Articular chondrocyte of knee joint (primary cell): Measurements from ENCODE around the gene IFT122. TPM values are rescaled to one million over a fixed set of nuclear protein-coding genes. Genes with fewer than 3 reads are reported as not detected.

Experiments
- small RNA-seq: library from RNA; depleted of rRNA; stranded (forward); fragments of <200 nt; gene quantifications from one replicate; pipeline ENCODE3, GENCODE V24; 2012
- total RNA-seq: library from RNA; depleted of rRNA; stranded (reverse); fragments of >200 nt; gene quantifications from 2 replicates; pipeline ENCODE4 v1.2.3, GENCODE V29; 2012

Gene IFT122, protein sequence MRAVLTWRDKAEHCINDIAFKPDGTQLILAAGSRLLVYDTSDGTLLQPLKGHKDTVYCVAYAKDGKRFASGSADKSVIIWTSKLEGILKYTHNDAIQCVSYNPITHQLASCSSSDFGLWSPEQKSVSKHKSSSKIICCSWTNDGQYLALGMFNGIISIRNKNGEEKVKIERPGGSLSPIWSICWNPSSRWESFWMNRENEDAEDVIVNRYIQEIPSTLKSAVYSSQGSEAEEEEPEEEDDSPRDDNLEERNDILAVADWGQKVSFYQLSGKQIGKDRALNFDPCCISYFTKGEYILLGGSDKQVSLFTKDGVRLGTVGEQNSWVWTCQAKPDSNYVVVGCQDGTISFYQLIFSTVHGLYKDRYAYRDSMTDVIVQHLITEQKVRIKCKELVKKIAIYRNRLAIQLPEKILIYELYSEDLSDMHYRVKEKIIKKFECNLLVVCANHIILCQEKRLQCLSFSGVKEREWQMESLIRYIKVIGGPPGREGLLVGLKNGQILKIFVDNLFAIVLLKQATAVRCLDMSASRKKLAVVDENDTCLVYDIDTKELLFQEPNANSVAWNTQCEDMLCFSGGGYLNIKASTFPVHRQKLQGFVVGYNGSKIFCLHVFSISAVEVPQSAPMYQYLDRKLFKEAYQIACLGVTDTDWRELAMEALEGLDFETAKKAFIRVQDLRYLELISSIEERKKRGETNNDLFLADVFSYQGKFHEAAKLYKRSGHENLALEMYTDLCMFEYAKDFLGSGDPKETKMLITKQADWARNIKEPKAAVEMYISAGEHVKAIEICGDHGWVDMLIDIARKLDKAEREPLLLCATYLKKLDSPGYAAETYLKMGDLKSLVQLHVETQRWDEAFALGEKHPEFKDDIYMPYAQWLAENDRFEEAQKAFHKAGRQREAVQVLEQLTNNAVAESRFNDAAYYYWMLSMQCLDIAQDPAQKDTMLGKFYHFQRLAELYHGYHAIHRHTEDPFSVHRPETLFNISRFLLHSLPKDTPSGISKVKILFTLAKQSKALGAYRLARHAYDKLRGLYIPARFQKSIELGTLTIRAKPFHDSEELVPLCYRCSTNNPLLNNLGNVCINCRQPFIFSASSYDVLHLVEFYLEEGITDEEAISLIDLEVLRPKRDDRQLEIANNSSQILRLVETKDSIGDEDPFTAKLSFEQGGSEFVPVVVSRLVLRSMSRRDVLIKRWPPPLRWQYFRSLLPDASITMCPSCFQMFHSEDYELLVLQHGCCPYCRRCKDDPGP
- 31.5 and 35.1 TPM in 2 replicates for total RNA-seq

DNA sequence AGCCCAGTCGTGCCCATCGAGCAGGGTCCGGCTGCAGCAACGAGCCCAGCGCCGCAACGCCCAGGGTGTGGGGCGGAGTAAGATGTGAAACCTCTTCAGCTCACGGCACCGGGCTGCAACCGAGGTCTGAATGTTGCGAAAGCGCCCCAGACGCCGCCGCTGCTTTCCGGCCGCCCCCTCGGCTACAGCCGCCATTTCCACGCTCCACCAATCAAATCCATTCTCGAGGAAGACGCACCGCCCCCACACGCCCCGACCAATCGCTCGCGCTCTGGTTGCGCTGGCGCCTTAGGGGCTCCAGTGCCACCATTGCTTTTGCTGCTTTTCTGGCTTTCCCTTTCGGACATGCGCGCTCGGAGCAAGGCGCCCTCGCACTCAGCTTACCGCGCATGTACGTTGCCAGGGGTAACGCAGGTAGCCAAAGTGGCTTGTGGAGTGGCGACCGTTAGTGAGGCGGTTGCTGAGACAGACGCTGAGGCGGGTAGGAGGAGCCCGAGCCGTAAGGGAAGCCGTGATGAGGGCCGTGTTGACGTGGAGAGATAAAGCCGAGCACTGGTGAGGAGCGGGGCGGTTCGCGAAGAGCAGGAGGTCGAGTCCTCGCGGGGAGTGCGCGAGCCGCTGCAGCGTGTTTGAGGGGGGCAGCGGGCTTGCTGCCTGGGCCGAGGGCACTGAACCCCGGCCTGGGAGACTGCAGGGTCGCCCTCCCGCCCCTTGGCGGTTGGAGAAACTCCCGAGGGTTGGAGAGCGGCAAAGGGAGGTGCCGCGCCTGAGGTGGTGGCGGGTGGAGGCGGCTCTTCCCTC, at the start of gene IFT122, which contains the start of gene MBD4:
Gene IFT122 (plus strand): TSS at position 408 of the 801 bp plus-strand sequence. CDS start 107 bp downstream, at position 515.
Gene MBD4 (minus strand): TSS at position 132 of the 801 bp plus-strand sequence. CDS start 115 bp downstream, at position 17.

DNA sequence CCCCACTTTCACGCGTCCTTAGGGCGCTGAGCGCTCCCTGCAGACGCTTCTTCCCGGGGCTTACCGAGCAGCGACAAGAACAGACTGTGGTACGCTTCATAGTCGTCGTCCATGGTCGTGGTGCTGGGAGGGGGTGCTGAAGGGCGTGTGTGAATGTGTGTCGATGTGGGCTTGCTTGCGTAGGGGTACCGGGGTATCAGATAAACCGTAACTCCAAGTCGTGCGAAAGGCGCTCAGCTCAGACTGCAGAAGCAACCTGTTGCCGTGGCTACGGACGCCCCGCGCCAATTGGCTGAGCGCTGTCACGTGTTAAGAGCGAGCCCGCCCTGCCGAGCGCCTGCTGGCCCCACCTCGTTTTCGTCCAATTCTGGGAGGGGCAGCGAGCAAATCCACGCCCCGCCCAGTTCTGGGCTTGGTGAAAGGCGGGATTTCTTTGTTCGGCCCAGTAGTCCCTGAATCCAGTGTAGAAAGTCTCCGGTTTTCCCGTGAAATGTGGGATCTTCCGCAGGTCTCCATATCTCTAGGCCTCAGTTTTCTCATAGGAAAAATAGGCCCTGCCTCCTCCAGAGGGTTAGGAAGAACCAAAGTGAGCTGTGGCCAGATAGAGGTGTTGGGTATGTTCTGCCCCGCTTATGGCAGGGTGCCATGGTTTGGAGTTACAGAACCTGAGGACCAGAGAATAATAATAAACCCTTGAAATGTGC, 11.5 kb upstream of the IFT122 start, which contains the start of gene EFCAB12:
Gene EFCAB12 (minus strand): TSS at position 261 of the 704 bp plus-strand sequence. CDS start 148 bp downstream, at position 113.

DNA sequence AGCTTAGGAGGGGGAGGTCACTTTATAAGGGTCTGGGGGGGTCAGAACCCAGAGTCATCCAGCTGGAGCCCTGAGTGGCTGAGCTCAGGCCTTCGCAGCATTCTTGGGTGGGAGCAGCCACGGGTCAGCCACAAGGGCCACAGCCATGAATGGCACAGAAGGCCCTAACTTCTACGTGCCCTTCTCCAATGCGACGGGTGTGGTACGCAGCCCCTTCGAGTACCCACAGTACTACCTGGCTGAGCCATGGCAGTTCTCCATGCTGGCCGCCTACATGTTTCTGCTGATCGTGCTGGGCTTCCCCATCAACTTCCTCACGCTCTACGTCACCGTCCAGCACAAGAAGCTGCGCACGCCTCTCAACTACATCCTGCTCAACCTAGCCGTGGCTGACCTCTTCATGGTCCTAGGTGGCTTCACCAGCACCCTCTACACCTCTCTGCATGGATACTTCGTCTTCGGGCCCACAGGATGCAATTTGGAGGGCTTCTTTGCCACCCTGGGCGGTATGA, 88.6 kb downstream of the IFT122 start, which contains the start of gene RHO:
Gene RHO (plus strand): TSS at position 51 of the 512 bp plus-strand sequence. CDS start 95 bp downstream, at position 146.

DNA sequence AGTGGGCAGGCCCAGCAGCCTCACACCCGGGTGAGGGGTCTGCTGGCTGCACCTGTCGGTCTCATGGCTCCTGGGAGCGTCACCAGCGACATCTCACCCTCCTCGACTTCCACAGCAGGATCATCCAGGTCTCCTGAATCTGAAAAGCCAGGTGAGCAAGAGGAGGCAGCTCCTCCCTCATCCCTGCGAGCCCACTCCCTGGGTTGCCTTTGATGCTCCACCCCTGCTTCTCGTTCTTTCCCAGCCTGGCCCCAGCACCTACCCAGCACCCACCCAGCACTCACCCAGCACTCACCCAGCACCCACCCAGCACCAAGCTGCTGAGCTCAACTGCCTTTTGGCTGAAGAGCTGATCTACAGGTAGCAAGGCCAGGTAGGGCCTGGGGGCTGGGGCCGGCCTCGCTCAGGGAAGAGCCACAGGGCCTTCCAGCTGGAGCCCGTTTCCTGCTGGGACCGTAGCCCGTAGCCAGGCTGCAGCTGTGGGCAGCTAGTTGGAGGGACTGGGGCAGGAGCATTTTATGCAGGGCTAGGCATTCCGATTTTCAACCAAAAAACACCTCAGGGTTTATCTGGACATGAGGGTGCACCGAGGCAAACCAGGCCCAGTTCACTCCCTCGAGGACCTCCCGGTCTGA, 103.2 kb downstream of the IFT122 start, which contains the start of gene H1-8:
Gene H1-8 (plus strand): TSS at position 20 of the 635 bp plus-strand sequence. CDS start 44 bp downstream, at position 64.

Small RNA genes lying within 50 kb of the gene (small RNA-seq; reads per million reads assigned to genes)
- not detected for gene SNORA7B

Other genes starting within 250 kb of the IFT122 start
- 263 and 273 TPM in 2 replicates for gene COPG1, start 190.6 kb upstream of the IFT122 start, total RNA-seq
- 12.0 and 13.5 TPM in 2 replicates for gene HMCES, start 161.4 kb upstream of the IFT122 start, total RNA-seq
- gene EFCAB12, start 11.6 kb upstream of the IFT122 start, total RNA-seq: 0.13 and 0.22 TPM in 2 replicates
- 36.6 and 38.2 TPM in 2 replicates for gene MBD4, start 276 bp upstream of the IFT122 start, total RNA-seq
- gene RHO, start 88.4 kb downstream of the IFT122 start, total RNA-seq: not detected in 2 replicates
- gene H1-8, start 103.0 kb downstream of the IFT122 start, total RNA-seq: not detected in 2 replicates
- gene PLXND1, start 166.5 kb downstream of the IFT122 start, total RNA-seq: 43.0 and 46.8 TPM in 2 replicates